ENCODE measurements around the gene RAB35.
A peak's percentile ranks its signal among the peaks of the same experiment; 100 is the strongest.

RAB35 gene

GRCh38 chr12:120102189-120103043 is 14.1 kb downstream of the RAB35 start:
- DNase-seq: no peak

GRCh38 chr12:120101617-120102016 is 14.9 kb downstream of the RAB35 start:
- DNase-seq: no peak

GRCh38 chr12:120101182-120101581 is 15.4 kb downstream of the RAB35 start:
- no peak for DNase-seq

GRCh38 chr12:120100630-120101029 is 15.9 kb downstream of the RAB35 start:
- DNase-seq: no peak

GRCh38 chr12:120099738-120100137 is 16.8 kb downstream of the RAB35 start:
- DNase-seq: no peak

- DNase-seq: no peak
Measured at GRCh38 chr12:120098756-120099470, 17.6 kb downstream of the RAB35 start.

- DNase-seq: no peak
Measured at GRCh38 chr12:120096671-120097202, 19.8 kb downstream of the RAB35 start.

GRCh38 chr12:120095736-120096135 is 20.8 kb downstream of the RAB35 start:
- no peak for DNase-seq

- DNase-seq: no peak
Measured at GRCh38 chr12:120095331-120095730, 21.2 kb downstream of the RAB35 start.

GRCh38 chr12:120094485-120094884 is 22.1 kb downstream of the RAB35 start:
- no peak for DNase-seq

- DNase-seq: no peak
Measured at GRCh38 chr12:120093592-120094355, 22.8 kb downstream of the RAB35 start.

- no peak for DNase-seq
Measured at GRCh38 chr12:120093336-120093591, 23.3 kb downstream of the RAB35 start.

GRCh38 chr12:120092551-120093335 is 23.8 kb downstream of the RAB35 start:
- DNase-seq: no peak

- no peak for DNase-seq
Measured at GRCh38 chr12:120091371-120092090, 25.0 kb downstream of the RAB35 start.

GRCh38 chr12:120090626-120091295 is 25.8 kb downstream of the RAB35 start:
- no peak for DNase-seq

- DNase-seq: no peak
Measured at GRCh38 chr12:120090206-120090605, 26.3 kb downstream of the RAB35 start.

GRCh38 chr12:120089796-120090195 is 26.8 kb downstream of the RAB35 start:
- no peak for DNase-seq

- no peak for DNase-seq
Measured at GRCh38 chr12:120089105-120089504, 27.4 kb downstream of the RAB35 start.

GRCh38 chr12:120086801-120087621 is 29.5 kb downstream of the RAB35 start:
- DNase-seq: peak; percentile 99

- DNase-seq: no peak
Measured at GRCh38 chr12:120085920-120086645, 30.5 kb downstream of the RAB35 start.
